NCI-H748 (cell line): ENCODE measurements around the gene LRCOL1.

Source experiments
- DNase-seq: peaks from one replicate; lab custom pipeline; 2025; ENCODE audit not compliant: unreplicated experiment; lab: John Stamatoyannopoulos, UW

The LRCOL1 gene

DNA sequence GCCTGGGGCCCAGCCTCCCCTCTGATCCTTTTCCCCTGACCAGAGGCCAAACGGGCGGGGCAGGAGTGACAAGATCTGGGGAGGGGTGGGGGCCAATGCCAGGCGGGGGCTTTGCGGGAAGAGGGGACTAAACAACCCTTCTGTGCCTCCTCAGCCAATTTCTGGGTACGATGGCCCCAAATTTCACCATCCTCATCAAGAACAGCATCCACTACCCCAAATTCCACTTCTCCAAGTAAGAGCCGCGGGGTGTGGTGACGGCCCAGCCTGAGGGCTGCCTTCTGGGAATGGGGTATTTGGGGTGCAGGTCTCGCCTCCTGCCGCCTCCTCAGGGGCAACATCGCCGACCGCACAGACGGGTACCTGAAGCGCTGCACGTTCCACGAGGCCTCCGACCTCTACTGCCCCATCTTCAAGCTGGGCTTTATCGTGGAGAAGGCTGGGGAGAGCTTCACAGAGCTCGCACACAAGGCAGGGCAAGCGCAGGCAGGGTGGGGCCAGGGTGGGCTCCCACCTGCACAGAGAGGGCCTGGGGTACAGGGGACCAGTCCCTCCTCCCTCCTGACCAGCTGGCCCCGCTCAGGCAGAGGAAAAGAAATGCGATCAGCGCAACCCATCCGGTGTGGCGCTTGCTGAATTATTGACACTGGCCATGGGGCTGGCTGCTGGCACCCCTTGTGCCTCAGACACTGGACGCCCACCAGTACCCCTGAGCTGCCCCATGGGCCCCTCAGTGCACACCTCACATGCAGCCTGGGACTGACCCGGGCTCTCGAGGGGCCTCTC, 9.9 kb upstream of the LRCOL1 start:
- DNase-seq, result peak; percentile 29

DNA sequence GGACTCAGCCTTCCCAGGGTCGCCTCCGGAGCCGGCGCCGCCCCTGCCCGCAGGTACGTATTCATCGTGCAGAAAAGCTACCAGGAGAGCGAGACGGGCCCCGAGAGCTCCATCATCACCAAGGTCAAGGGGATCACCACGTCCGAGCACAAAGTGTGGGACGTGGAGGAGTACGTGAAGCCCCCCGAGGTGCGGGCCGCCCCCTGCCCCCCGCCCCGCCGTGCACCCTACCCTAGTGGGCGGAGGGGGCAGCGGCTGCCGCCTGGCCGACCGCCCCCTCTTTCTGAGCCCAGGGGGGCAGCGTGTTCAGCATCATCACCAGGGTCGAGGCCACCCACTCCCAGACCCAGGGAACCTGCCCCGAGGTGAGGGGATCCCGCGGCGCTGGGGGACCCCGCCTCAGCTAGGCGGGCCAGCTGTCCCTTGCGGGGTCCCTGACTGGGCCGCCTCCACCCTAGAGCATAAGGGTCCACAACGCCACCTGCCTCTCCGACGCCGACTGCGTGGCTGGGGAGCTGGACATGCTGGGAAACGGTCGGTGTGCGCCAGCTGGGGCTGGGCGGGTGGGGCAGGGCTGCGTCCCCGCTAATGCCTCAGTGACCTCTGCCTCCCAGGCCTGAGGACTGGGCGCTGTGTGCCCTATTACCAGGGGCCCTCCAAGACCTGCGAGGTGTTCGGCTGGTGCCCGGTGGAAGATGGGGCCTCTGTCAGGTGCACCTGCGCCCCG, 9.2 kb upstream of the LRCOL1 start:
- peak; percentile 36 for DNase-seq

DNA sequence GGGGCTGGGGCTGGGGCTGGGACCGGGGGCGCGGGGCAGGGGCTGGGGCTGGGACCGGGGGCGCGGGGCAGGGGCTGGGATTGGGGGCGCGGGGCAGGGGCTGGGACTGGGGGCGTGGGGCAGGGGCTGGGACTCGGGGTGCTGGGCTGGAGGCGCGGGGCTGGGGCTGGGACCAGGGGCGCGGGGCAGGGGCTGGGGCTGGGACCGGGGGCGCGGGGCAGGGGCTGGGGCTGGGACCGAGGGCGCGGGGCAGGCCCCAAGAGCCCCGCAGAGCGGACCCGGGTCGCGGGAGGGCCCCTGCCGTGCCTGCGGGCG, 8.6 kb upstream of the LRCOL1 start:
- DNase-seq, result no peak

DNA sequence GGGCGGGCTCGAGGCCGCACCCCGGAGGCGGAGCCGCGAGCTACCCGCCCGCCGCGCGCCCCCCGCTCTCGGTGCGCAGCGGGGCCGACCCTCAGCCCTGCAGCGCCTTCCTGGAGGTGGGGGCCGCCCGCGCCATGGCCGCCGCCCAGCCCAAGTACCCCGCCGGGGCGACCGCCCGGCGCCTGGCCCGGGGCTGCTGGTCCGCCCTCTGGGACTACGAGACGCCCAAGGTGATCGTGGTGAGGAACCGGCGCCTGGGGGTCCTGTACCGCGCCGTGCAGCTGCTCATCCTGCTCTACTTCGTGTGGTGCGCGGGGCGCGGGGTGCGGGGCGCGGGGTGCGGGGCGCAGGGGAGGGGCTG, 8.3 kb upstream of the LRCOL1 start, which contains the start of gene P2RX2:
Gene P2RX2 (plus strand): TSS at position 94 of the 361 bp plus-strand sequence. CDS start 41 bp downstream, at position 135.
- peak; percentile 46 for DNase-seq

DNA sequence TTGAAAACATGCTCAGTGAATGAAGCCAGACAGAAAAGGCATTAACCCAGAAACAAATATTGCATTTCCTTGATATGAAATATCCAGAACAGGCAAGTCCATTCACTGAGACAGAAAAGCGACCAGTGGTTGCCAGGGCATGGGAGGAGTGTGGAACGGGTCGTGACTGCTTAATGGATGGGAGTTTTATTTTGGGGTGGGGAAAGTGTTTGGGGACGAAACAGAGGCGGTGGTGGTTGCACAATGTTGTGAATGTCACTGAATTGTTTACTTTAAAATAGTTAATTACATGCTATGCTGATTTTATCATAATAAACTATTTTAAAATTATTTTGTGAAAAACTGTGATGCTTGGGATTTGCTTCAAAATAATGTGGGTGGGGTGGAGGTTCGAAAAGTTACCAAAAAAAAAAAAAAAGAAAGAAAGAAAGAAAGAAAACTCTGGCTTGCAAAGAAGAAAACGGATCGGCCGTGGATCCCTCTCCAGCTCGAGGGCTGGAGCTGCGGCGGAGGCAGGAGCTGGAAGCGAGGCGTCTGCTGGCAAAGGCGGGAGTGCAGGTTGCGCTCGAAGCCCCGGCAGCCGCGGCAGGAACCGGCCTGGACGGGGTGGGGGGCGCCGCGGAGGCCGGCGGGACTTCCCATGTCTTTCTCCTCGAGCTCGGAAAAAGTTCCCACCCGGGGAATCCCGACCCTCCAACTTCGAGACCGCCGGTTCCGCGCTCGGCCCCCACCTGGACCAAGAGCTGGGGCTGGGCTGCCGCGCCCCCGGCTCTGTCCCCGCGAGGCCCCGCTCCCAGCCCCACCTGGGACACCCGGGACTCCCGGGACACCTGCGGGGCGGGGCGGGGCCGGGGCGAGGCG, 7.7 kb upstream of the LRCOL1 start:
- peak; percentile 52 for DNase-seq

DNA sequence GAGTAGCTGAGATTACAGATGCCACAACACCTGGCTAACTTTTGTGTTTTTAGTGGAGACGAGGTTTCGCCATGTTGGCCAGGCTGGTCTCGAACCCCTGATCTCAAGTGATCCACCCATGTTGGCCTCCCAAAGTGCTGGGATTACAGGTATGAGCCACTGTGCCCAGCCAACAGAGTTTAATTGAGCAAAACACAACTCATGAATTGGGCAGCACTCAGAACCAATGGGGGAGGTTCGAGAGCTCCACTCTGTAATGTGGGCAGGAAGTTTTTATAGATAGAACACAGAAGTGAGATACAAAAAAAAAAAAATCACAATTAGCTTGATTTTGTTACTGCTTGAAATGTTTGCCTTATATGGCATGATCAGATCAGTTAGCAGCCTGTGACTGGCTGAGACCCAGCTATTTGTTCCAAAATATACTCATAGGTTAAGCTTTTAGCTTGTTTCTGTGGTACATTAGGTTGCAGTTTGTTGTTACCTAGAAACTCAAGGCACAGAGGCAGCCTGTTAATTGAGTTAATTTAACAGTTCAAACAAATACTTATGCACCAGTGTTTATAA, 6.8 kb upstream of the LRCOL1 start:
- DNase-seq, result no peak

DNA sequence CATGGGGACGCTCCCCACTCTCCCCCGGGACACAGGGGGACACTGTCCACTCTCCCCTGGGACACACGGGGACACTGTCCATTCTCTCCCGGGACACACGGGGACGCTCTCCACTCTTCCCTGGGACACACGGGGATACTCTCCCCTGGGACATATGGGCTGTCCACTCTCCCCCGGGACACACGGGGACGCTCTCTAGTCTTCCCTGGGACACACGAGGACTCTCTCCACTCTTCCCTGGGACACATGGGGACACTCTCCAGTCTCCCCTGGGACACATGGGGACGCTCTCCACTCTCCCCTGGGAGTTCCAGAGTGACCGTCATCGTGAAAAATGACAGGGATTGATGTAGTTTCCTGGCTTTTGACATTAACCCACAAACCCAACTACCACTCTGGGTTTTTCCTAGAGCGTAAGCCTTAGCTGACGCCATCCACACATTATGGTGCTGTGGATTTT, 5.2 kb upstream of the LRCOL1 start:
- DNase-seq, result no peak

DNA sequence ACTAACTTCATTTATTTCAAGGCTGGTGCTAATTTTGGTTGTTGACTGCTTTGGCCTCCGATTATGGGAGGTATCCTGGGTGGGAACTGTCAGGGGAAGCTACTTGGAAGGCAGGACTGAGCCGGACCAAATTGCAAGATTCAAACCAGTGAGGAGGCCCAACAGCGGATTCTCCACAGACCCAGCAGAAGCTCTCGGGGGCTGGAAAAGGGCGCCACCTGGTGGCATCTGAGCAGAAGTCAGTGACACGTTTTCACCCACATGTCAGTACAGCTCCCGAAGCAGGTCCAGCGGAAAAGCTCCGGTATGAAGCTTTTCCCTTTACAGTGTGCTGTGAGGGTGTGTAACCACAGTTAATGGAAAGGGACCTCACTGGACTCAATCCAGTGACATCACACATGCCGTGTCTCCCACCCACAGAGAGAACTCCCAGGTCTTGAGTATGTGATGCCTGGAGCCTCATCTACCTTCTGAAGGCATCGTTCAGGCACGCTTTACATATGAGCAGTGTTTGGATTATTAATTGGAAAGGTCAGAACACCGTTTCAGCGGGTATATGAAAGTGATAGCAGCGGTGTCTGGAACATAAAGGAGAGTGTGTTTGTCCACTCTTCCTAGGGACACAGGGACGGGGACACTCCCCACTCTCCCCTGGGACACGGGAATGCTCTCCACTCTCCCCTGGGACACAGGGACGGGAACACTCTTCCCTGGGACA, 4.6 kb upstream of the LRCOL1 start:
- DNase-seq, result peak; percentile 75

DNA sequence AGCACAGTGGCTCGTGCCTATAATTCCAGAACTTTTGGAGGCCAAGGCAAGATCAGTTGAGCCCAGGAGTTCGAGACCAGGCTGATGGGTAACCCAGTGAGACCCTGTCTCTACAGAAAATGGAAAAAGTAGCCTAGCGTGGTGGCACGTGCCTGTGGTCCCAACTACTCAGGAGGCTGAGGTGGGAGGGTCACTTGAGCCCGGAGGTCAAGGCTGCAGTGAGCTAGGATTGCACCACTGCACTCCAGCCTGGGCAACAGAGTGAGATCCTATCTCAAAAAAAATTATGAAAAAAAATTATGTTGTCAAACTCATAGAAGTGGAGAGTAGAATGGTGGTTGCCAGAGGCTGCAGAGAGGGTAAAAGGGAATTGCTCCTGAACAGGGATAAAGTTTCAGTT, 3.6 kb upstream of the LRCOL1 start:
- no peak for DNase-seq

DNA sequence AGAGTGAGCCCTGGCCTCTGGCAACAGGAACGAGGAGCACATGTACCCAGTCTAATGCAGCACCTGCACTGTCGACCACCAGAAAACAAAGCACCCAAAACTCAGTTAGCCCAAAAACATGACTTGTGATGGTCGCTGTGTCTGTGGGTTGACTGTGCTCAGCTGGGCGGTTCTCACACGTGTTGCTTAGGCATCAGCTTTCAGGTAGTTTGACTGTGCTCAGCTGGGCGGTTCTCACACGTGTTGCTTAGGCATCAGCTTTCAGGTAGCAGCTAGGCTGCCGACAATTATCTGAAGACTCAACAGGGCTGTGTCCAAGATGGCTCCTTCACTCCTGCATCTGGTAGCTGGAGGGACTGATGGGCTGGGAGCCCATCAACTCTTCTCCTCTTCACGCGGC, 1.2 kb upstream of the LRCOL1 start:
- DNase-seq, result no peak

DNA sequence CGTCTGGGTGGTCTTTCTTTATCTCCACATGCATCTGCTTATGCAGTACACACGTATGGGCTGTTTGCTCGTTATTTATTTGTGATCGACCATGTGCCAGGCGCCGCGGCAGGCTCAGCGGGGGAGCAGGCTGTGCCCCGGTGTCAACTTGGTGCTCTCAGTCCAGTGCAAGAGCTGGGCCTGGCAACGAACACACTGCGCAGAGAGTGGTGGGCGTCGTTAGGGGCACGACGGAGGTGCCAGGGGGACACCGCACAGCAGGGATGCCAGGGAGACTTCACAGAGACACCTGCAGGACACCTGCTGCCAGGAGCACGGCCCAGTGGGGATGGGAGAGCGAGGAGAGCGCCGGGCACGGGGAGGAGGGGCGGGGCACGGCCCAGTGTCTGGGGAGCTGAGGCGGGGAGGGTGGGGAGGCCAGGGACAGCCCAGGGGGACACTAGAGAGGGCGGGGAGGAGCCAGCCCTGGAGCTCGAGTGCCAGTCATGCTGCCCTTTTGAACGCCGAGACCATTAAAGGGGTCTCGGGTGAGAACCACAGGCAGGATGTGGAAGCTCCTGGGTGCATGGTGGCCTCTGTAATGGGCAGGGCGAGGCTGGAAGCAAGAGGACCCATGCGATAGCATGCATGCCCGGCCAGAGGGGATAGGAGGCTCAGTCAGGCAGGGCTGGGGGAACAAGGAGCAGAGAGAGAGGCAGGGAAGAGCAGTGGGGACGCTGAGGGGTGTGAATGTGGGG, 652 bp upstream of the LRCOL1 start:
- no peak for DNase-seq

DNA sequence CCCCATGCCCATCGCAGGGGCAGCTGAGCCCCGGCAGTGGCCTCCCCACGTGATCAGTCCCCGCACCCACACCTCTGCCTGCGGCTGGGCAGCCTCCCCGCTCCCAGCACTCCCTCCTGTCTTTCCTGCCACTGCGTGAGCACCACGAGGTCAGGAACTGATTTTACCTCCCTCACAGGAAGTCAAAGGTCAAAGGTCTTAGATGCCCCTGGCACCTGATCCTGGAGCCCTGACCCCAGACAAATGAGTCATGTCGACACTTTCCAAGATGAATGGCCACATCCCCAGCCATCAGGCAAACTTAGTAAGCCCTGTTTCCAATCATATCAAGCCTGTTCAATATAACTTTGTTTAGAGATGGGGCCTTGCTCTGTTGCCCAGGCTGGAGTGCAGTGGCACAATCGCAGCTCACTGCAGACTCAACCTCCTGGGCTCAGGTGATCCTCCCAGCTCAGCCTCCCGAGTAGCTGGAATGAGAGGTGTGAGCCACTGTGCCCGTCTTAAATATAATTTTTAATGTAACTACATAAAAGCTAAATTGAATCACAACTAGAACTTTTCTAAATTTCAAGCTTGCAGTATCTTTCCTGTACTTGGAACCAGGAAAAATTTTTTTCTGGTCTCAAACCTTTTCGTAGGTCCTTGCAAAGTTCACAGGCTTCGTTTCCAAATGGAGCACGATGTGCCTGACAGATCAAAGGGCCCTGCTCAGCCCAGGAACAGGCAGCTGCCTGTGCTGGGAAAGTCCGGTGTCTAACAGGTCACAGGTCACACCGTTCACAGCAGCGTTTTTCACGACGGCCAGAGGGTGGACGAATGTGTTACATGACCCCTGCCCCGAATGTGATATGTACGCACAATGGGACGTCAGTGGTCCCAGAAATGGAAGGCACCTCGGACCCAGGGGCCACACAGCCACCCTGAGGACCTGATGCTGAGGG, 1.9 kb downstream of the LRCOL1 start:
- DNase-seq, result no peak

DNA sequence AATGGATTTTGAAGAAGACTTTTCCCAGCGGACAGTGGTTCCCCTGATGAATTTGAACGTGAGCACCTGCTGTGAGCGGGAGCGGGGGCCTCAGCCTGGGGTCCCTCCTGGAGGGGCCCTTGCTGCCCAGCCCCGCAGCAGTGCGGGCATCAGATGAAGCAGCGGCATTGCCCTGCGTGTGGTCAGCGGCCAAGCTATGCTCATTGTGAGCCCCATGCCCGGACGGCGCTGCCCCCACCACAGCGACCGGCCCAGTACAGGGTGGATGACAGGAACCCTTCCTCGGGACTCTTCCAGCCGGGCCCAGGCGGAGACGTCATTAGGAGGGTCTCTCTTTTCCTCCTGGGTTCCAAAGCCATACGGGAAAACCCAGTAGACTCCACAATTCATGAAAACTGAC, 3.5 kb downstream of the LRCOL1 start:
- DNase-seq, result no peak

DNA sequence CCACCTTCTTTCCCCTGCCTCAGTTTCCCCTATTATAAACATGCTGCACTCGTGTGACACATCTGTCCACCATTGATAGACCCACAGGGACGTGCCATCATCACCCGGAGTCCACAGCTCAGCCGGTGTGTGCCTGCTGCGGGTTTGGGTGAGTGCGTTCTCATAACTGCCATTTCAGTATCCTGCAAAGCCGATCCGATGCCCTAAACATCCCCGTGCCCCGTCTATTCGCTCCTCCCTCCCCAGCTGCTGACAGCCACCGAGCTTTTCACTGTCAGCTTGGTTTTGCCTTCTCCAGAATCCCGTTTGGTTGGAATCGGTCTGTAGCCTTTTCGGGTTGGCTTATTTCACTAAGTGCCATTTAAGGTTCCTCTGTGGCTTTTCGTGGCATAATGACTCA, 3.9 kb downstream of the LRCOL1 start:
- DNase-seq, result no peak

DNA sequence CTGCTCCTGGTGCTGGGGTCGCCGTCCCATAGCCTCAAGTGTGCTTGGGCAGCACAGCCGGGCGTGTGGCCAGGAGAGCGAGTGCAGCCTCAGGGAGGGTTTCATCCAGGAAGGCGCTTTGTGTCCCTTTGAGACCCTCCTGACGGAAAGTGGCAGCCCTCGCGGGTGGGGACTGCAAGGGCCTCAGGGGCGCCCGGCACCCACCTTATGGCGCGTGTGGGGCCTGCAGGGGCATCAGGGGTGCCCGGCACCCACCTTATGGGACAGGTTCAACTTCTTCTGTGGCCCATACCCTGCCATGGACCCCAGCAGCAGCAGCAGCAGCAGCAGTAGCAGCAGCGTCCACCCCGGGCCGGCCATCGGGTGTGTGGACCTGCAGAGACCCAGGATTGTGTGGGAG, 4.5 kb downstream of the LRCOL1 start:
- DNase-seq, result no peak

DNA sequence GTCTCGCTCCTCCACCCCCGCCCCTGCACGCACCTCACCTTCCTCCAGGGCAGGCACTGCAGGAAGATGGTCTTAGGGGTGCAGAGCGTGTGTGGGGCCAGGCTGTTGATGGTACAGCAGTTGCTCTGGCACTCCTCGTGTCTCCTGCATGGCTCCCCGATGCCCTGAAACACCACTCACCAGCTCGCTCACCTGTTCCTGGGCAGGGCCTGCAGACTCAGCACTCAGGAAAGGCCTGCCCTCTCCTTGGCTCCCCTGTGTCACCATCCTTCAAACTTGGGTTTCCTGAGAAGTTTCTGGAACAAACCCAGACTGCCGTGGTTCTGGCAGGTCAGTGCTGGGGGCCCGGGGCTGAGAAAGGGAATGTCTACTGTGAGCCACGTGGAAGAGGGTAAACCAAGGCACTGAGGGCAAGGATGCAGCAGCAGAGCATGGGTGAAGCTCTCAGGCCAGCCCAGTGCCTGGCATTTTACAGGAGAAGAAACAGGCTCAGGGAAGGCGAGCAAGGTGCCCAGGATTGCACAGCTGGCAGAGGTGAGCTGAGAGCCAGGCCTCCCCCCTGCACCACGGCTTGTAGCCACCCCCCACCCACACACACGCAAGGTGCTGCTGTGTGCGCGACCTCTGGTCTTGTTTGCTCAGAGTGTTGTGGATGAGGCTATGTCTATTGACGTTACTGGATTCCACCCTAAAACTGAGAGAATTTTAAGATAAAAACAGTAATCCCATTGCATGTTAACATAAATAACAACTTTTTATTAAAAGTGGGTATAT, 5.5 kb downstream of the LRCOL1 start:
- no peak for DNase-seq

DNA sequence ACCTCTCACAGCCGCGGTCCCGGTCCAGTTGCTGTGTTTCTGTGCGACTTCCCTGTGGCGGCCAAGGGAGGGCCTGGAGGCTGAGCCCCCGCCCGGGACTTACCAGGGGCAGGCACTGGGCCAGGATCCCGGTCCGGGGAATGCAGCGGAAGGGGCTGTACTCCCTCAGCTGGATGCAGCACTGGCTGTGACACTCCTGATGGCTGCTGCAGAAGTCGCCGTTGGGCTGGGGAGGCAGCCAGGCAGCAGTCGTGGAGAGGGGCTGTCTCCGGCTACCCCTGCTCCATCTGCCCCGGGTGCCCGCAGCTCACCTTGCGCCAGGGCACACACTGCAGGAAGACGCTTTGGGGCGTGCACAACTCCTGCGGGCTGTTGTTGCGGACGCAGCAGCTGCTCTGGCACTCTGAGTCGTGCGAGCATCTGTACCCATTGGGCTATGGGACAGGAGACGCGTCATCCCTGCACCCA, 6.2 kb downstream of the LRCOL1 start:
- DNase-seq, result no peak
